Esophagus squamous epithelium (tissue), 5 donors: ENCODE data around the gene CRYAA. TPM values are rescaled to one million over a fixed set of nuclear protein-coding genes. Genes with fewer than 3 reads are reported as not detected.

ENCODE experiments used
- DNase-seq: peaks from one replicate; lab custom pipeline; 2025; lab: John Stamatoyannopoulos, UW
- H3K27ac ChIP-seq, 4 donors: fragments of 200-600 bp; sonication (generic); one replicate each; pipeline ENCODE4 v1.5.1; 2016 to 2019; ENCODE audit warnings: mild to moderate bottlenecking in 1 of 4
- H3K27me3 ChIP-seq, 4 donors: fragments of 200-600 bp; sonication (generic); 1 replicate in 3 of 4; 2 replicates in 1 of 4; pipeline versions ENCODE4 v1.5.1 to v1.6.0; 2017 to 2021; ENCODE audit warnings: antibody characterized with exemption in 1 of 4
- H3K36me3 ChIP-seq, 3 donors: fragments of 200-600 bp; sonication (generic); one replicate each; pipeline ENCODE4 v1.5.1; 2016 to 2019
- H3K4me1 ChIP-seq, 3 donors: fragments of 200-600 bp; sonication (generic); one replicate each; pipeline ENCODE4 v1.5.1; 2017 to 2019
- H3K4me3 ChIP-seq, 4 donors: fragments of 200-600 bp; sonication (generic); 1 replicate in 3 of 4; 2 replicates in 1 of 4; pipeline ENCODE4 v1.5.1; 2016 to 2019; ENCODE audit warnings: mild to moderate bottlenecking in 2 of 4, moderate library complexity in 1 of 4
- H3K9me3 ChIP-seq, 3 donors: fragments of 200-600 bp; sonication (generic); one replicate each; pipeline ENCODE4 v1.5.1; 2016 to 2019
- CTCF ChIP-seq, 6 experiments: fragments of 450-650 bp in 4 of 6; fragments of 200-600 bp in 2 of 6; sonication (generic) in 2 of 6; IDR thresholded peaks; one replicate each; pipeline ENCODE4 v1.5.1; 2016 to 2019; ENCODE audit warnings: antibody characterized with exemption in 6 of 6, mild to moderate bottlenecking in 4 of 6, moderate library complexity in 4 of 6
- POLR2A ChIP-seq, 4 donors: fragments of 450-650 bp; IDR thresholded peaks; one replicate each; pipeline ENCODE4 v1.6.1; 2017; ENCODE audit warnings: antibody characterized with exemption in 4 of 4, mild to moderate bottlenecking in 4 of 4, moderate library complexity in 3 of 4
- WGBS, 2 donors: methylation state at CpG; one replicate each; pipeline ENCODE4 v1.1.5; 2018; 5-methylcytosine and 5-hydroxymethylcytosine counted together
- intact Hi-C: fragments of 100-400 bp; cut with DNase I; formaldehyde crosslinking; loops from one replicate; pipeline ENCODE4 v1.15.0; 2022
- total RNA-seq, 4 donors: library from RNA; depleted of rRNA; stranded (reverse); fragments of >200 nt; gene quantifications; one replicate each; pipeline ENCODE4 v1.1.0, GENCODE V29; 2016
- donor health status: DM: yes; HTN: yes; CAD: no.

The CRYAA gene
- total RNA-seq, 4 donors from 2014 or later: not detected

DNA sequence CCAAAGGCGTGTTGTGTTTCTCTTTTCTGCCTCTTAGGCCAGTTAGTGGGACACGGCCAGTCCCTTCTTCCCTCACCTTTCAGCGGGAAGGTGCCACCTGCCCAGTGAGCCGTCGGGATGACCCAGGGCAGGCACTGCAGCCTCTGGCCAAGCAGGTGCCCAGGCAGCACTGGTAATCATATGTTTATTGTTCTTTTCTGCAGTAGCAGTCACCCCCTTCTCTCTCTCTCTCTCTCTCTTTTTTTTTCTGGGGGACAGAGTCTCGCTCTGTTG, 38.2 kb downstream of the CRYAA start:
- peaks cover 0 to 12% (median 9%) of the 10 kb centered on the region in 3 donors for H3K4me1 ChIP-seq

DNA sequence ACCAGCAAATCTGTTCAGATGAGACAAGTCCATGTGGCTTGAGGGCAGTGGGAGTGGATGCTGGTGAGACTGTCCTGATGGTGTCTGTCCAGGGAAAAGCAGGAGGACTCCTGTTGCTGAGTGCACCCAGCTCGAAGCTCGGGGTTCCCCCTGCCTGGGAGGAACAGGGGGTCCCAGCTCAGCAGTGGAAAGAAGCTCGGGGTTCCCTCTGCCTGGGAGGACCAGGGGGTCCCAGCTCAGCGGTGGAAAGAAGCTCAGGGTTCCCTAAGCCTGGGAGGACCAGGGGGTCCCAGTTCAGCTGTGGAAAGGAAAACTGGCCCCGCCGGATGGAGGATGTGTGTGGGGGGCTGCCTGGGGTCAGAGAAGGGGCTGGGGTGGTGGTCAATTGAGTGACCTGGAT, 39.1 kb downstream of the CRYAA start:
- intact Hi-C loops: no loop called here
- no peak for DNase-seq

More for the DNA sequence above, 38.2 kb downstream of the CRYAA start:
- no peak overlapping the region for H3K4me3 ChIP-seq
- 87 to 100% methylated on average over 2 to 6 of the region's 6 CpGs for WGBS, 2 donors
- H3K36me3 ChIP-seq: no peaks in the 10 kb centered on the region
- intact Hi-C loops: no loop called here
- peaks cover 0 to 59% (median 0%) of the 10 kb centered on the region in 4 donors for H3K27me3 ChIP-seq
- peaks cover 0 to 13% (median 4%) of the 10 kb centered on the region in 3 donors for H3K9me3 ChIP-seq
- no peak for DNase-seq
- TF ChIP-seq CTCF (IDR thresholded peaks at IDR 0.05): no peak
- no peak for TF ChIP-seq POLR2A (IDR thresholded peaks at IDR 0.05)
- H3K27ac ChIP-seq: no peak overlapping the region

GRCh38 chr21:43208561-43209332, 39.9 kb downstream of the CRYAA start:
- TF ChIP-seq CTCF (IDR thresholded peaks at IDR 0.05) (no peak), POLR2A (IDR thresholded peaks at IDR 0.05) (no peak)
- Histone ChIP-seq H3K36me3 (no peaks in the 10 kb centered on the region), H3K9me3 (no peaks in the 10 kb centered on the region), H3K4me1 (peaks cover 0 to 12% (median 9%) of the 10 kb centered on the region in 3 donors), H3K27me3 (peaks cover 0 to 60% (median 0%) of the 10 kb centered on the region in 4 donors), H3K4me3 (no peak overlapping the region), H3K27ac (no peak overlapping the region)
- WGBS, 2 donors: 88 to 92% methylated on average over 20 to 26 of the region's 29 CpGs
- intact Hi-C loops: no loop called here
- no peak for DNase-seq

More for the DNA sequence above, 39.1 kb downstream of the CRYAA start:
- Histone ChIP-seq H3K4me3 (no peak overlapping the region), H3K27ac (no peak overlapping the region), H3K36me3 (no peaks in the 10 kb centered on the region), H3K9me3 (peaks cover 0 to 4% (median 0%) of the 10 kb centered on the region in 3 donors), H3K4me1 (peaks cover 0 to 12% (median 9%) of the 10 kb centered on the region in 3 donors), H3K27me3 (peaks cover 0 to 60% (median 0%) of the 10 kb centered on the region in 4 donors)
- 81 to 83% methylated on average over 3 to 4 of the region's 6 CpGs for WGBS, 2 donors
- TF ChIP-seq POLR2A (IDR thresholded peaks at IDR 0.05) (no peak), CTCF (IDR thresholded peaks at IDR 0.05) (no peak)

DNA sequence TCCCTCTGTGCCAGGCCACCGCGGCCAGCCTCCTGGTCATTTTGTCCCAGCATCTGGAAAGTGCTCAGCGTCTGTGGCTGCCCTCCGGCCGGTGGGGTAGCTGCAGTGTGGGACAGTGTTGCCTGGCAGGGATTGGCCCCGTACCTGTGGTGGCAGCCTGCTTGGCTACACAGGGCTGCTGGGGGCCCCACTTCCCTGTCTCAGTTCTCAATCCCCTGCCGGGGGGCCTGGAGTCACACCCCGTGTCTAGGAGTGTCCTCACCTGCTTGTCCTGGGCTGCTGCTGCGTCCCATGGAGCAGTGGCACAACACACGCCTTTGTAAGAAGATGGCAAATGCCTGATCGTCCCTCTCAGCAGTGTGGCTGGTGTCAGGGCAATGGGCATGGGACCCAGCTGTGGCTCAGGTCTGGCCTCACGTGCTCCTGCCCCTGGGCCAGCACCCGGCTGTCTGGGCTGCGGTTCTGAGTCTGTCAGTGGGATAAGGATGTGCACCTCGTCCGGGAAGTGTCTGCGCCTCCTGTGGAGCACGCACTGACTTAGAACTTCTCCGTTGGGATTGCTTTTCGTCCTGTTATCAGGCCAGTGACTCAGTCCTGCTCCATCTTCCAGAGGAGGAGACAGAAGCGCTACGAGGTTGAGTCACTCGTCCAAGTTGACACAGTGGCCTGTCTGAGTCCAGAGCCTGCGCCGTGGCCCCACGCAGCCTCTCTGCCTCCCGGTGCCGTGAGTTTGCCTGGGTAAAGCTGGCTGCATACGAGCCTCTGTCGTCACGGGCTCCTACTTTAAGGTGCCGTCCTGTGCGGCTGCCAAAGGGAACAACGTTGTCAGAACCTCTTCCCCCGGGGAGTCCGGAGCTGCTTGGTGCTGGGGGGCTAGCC, 41.0 kb downstream of the CRYAA start:
- Histone ChIP-seq H3K4me3 (no peak overlapping the region), H3K9me3 (no peaks in the 10 kb centered on the region), H3K27ac (no peak overlapping the region), H3K4me1 (peaks cover 0 to 12% (median 9%) of the 10 kb centered on the region in 3 donors), H3K36me3 (no peaks in the 10 kb centered on the region), H3K27me3 (peaks cover 0 to 60% (median 0%) of the 10 kb centered on the region in 4 donors)
- DNase-seq: no peak
- 71 to 87% methylated on average over 11 to 22 of the region's 36 CpGs for WGBS, 2 donors
- no peak for TF ChIP-seq POLR2A (IDR thresholded peaks at IDR 0.05)
- TF ChIP-seq CTCF (IDR thresholded peaks at IDR 0.05): no peak
- intact Hi-C loops: no loop called here
